IPS-NIHi7 (cell line): ENCODE data around the gene NSG1.
"Not testable (repeated sequence)": the region's sequence is repeated elsewhere in the genome, so short reads cannot be mapped to it uniquely, and the experiment has no call there.

Source experiments
- DNase-seq: peaks from one replicate; pipeline ENCODE4 v3.0.0; 2012; ENCODE audit warnings: mixed read lengths; ENCODE audit errors: extremely low spot score

The NSG1 gene

GRCh38 chr4:4415806-4416805, 29.2 kb downstream of the NSG1 start:
- DNase-seq = no peak

- DNase-seq = no peak
Observed at GRCh38 chr4:4416981-4417380, 30.1 kb downstream of the NSG1 start.

- no peak for DNase-seq
Observed at GRCh38 chr4:4417886-4418285, 31.0 kb downstream of the NSG1 start.

GRCh38 chr4:4418676-4419390, 31.9 kb downstream of the NSG1 start:
- no peak for DNase-seq

- no peak for DNase-seq
Observed at GRCh38 chr4:4419896-4420295, 33.0 kb downstream of the NSG1 start.

GRCh38 chr4:4420421-4420820, 33.5 kb downstream of the NSG1 start:
- DNase-seq = no peak

- DNase-seq = no peak
Observed at GRCh38 chr4:4421356-4421755, 34.5 kb downstream of the NSG1 start.

GRCh38 chr4:4422117-4422516, 35.2 kb downstream of the NSG1 start:
- DNase-seq = not testable (repeated sequence)

GRCh38 chr4:4422856-4423499, 36.1 kb downstream of the NSG1 start:
- DNase-seq = no peak

- DNase-seq = no peak
Observed at GRCh38 chr4:4423706-4424498, 37.0 kb downstream of the NSG1 start.

GRCh38 chr4:4424499-4425115, 37.7 kb downstream of the NSG1 start:
- DNase-seq = no peak

GRCh38 chr4:4425119-4425690, 38.3 kb downstream of the NSG1 start:
- no peak for DNase-seq

GRCh38 chr4:4425696-4426095, 38.8 kb downstream of the NSG1 start:
- no peak for DNase-seq

GRCh38 chr4:4426511-4427120, 39.7 kb downstream of the NSG1 start:
- no peak for DNase-seq

GRCh38 chr4:4427121-4427870, 40.4 kb downstream of the NSG1 start:
- peak; percentile 80 for DNase-seq

GRCh38 chr4:4427886-4428285, 41.0 kb downstream of the NSG1 start:
- DNase-seq = no peak

- no peak for DNase-seq
Observed at GRCh38 chr4:4428966-4429875, 42.3 kb downstream of the NSG1 start.

- DNase-seq = peak; percentile 80
Observed at GRCh38 chr4:4430492-4431195, 43.7 kb downstream of the NSG1 start.
